Measurements from ENCODE around the gene CTTN. TPM values are rescaled to one million over a fixed set of nuclear protein-coding genes. Genes with fewer than 3 reads are reported as not detected.

CTTN gene
- polyA plus RNA-seq, 1 donor from 2014 or later, result 0.74 TPM

- no peak overlapping the region for H3K27ac Mint-ChIP-seq
- no peaks in the 10 kb centered on the region for H3K9me3 Mint-ChIP-seq
- H3K4me1 Mint-ChIP-seq, result peaks cover 0 to 11% (median 4%) of the 10 kb centered on the region in 3 donors
- H3K36me3 Mint-ChIP-seq, result no peaks in the 10 kb centered on the region
- H3K27me3 Mint-ChIP-seq, result peaks cover 8% of the 10 kb centered on the region
- no peak overlapping the region for H3K4me3 Mint-ChIP-seq
These were observed 75.0 kb downstream of the CTTN start for GRCh38 chr11:70473186-70473872.

GRCh38 chr11:70473873-70474690 is 75.8 kb downstream of the CTTN start:
- Mint-ChIP-seq H3K27ac (no peak overlapping the region), H3K9me3 (no peaks in the 10 kb centered on the region), H3K36me3 (no peaks in the 10 kb centered on the region), H3K4me3 (no peak overlapping the region), H3K4me1 (peaks cover 0 to 10% (median 4%) of the 10 kb centered on the region in 3 donors), H3K27me3 (peaks cover 3% of the 10 kb centered on the region)

- no peaks in the 10 kb centered on the region for H3K9me3 Mint-ChIP-seq
- H3K4me3 Mint-ChIP-seq, result no peak overlapping the region
- H3K27me3 Mint-ChIP-seq, result peaks cover 3% of the 10 kb centered on the region
- no peaks in the 10 kb centered on the region for H3K36me3 Mint-ChIP-seq
- no peak overlapping the region for H3K27ac Mint-ChIP-seq
- peaks cover 0 to 10% (median 4%) of the 10 kb centered on the region in 3 donors for H3K4me1 Mint-ChIP-seq
These were observed 76.4 kb downstream of the CTTN start for GRCh38 chr11:70474710-70475109.

GRCh38 chr11:70476669-70477068 is 78.3 kb downstream of the CTTN start:
- no peak overlapping the region for H3K27ac Mint-ChIP-seq
- H3K4me3 Mint-ChIP-seq, result no peak overlapping the region
- H3K4me1 Mint-ChIP-seq, result no peaks in the 10 kb centered on the region
- no peaks in the 10 kb centered on the region for H3K9me3 Mint-ChIP-seq
- H3K36me3 Mint-ChIP-seq, result no peaks in the 10 kb centered on the region
- H3K27me3 Mint-ChIP-seq, result peaks cover 1% of the 10 kb centered on the region

GRCh38 chr11:70477176-70477575 is 78.8 kb downstream of the CTTN start:
- no peaks in the 10 kb centered on the region for H3K9me3 Mint-ChIP-seq
- H3K4me3 Mint-ChIP-seq, result no peak overlapping the region
- H3K36me3 Mint-ChIP-seq, result no peaks in the 10 kb centered on the region
- H3K27ac Mint-ChIP-seq, result no peak overlapping the region
- no peaks in the 10 kb centered on the region for H3K4me1 Mint-ChIP-seq
- H3K27me3 Mint-ChIP-seq, result peaks cover 1% of the 10 kb centered on the region

- H3K27ac Mint-ChIP-seq, result no peak overlapping the region
- H3K36me3 Mint-ChIP-seq, result no peaks in the 10 kb centered on the region
- H3K27me3 Mint-ChIP-seq, result peaks cover 3% of the 10 kb centered on the region
- no peaks in the 10 kb centered on the region for H3K9me3 Mint-ChIP-seq
- H3K4me3 Mint-ChIP-seq, result no peak overlapping the region
- no peaks in the 10 kb centered on the region for H3K4me1 Mint-ChIP-seq
These were observed 79.3 kb downstream of the CTTN start for GRCh38 chr11:70477609-70478008.

GRCh38 chr11:70478166-70478890 is 80.0 kb downstream of the CTTN start:
- Mint-ChIP-seq H3K27me3 (peaks cover 5% of the 10 kb centered on the region), H3K36me3 (no peaks in the 10 kb centered on the region)

GRCh38 chr11:70480711-70481110 is 82.4 kb downstream of the CTTN start:
- peaks cover 6% of the 10 kb centered on the region for H3K27me3 Mint-ChIP-seq
- no peaks in the 10 kb centered on the region for H3K4me1 Mint-ChIP-seq
- H3K27ac Mint-ChIP-seq, result no peak overlapping the region
- no peak overlapping the region for H3K4me3 Mint-ChIP-seq
- no peaks in the 10 kb centered on the region for H3K9me3 Mint-ChIP-seq
- no peaks in the 10 kb centered on the region for H3K36me3 Mint-ChIP-seq

More at GRCh38 chr11:70478166-70478890, 80.0 kb downstream of the CTTN start:
- Mint-ChIP-seq H3K27ac (no peak overlapping the region), H3K4me3 (no peak overlapping the region), H3K4me1 (no peaks in the 10 kb centered on the region), H3K9me3 (no peaks in the 10 kb centered on the region)

- Mint-ChIP-seq H3K4me1 (no peaks in the 10 kb centered on the region), H3K27ac (no peak overlapping the region), H3K27me3 (peaks cover 6% of the 10 kb centered on the region), H3K36me3 (no peaks in the 10 kb centered on the region), H3K4me3 (no peak overlapping the region), H3K9me3 (no peaks in the 10 kb centered on the region)
These were observed 83.5 kb downstream of the CTTN start for GRCh38 chr11:70481625-70482528.

- Mint-ChIP-seq H3K27ac (no peak overlapping the region), H3K4me3 (no peak overlapping the region), H3K27me3 (peaks cover 6% of the 10 kb centered on the region), H3K9me3 (no peaks in the 10 kb centered on the region), H3K4me1 (no peaks in the 10 kb centered on the region), H3K36me3 (no peaks in the 10 kb centered on the region)
These were observed 84.2 kb downstream of the CTTN start for GRCh38 chr11:70482529-70482917.

GRCh38 chr11:70483077-70483861 is 84.9 kb downstream of the CTTN start:
- Mint-ChIP-seq H3K27me3 (peaks cover 6% of the 10 kb centered on the region), H3K36me3 (no peaks in the 10 kb centered on the region), H3K9me3 (no peaks in the 10 kb centered on the region), H3K4me3 (no peak overlapping the region), H3K27ac (no peak overlapping the region), H3K4me1 (no peaks in the 10 kb centered on the region)

GRCh38 chr11:70483917-70484316 is 85.6 kb downstream of the CTTN start:
- Mint-ChIP-seq H3K27ac (no peak overlapping the region), H3K4me3 (no peak overlapping the region)

GRCh38 chr11:70485326-70486025 is 87.1 kb downstream of the CTTN start:
- no peak overlapping the region for H3K27ac Mint-ChIP-seq
- H3K27me3 Mint-ChIP-seq, result peaks cover 7% of the 10 kb centered on the region
- H3K4me1 Mint-ChIP-seq, result no peaks in the 10 kb centered on the region
- H3K9me3 Mint-ChIP-seq, result no peaks in the 10 kb centered on the region
- no peak overlapping the region for H3K4me3 Mint-ChIP-seq
- no peaks in the 10 kb centered on the region for H3K36me3 Mint-ChIP-seq

More at GRCh38 chr11:70483917-70484316, 85.6 kb downstream of the CTTN start:
- H3K9me3 Mint-ChIP-seq, result no peaks in the 10 kb centered on the region
- no peaks in the 10 kb centered on the region for H3K4me1 Mint-ChIP-seq
- H3K27me3 Mint-ChIP-seq, result peaks cover 7% of the 10 kb centered on the region
- H3K36me3 Mint-ChIP-seq, result no peaks in the 10 kb centered on the region
